A549 (cell line): ENCODE data around the gene ADD1. TPM values are rescaled to one million over a fixed set of nuclear protein-coding genes. Genes with fewer than 3 reads are reported as not detected.

Experiments
- ATAC-seq, 2 experiments: fragments of 200-7000 bp in 1 of 2; fragments of >200 bp in 1 of 2; cut with Nextera tagmentation in 1 of 2; cut with Tn5 transposase in 1 of 2; 3 replicates each; pipeline versions ENCODE4 v1.8.0 to v1.9.1; 2018 to 2020; ENCODE audit warnings: mild to moderate bottlenecking in 1 of 2, moderate library complexity in 1 of 2
- CTCF ChIA-PET: fragments of 300-600 bp; sonication (Branson Sonifier 250); formaldehyde crosslinking; extraction: SDS; loops from one replicate; lab custom pipeline; 2021; ENCODE audit warnings: antibody characterized with exemption, inconsistent platforms; lab: Yijun Ruan, JAX
- POLR2A ChIA-PET: fragments of 350-600 bp; formaldehyde crosslinking; extraction: SDS; loops from one replicate; lab custom pipeline; 2021; ENCODE audit warnings: antibody characterized with exemption, inconsistent platforms; lab: Yijun Ruan, JAX
- DNase-seq, 2 experiments: peaks; one replicate each; pipeline versions ENCODE4 v3.0.0 to v3.0.0-alpha.2; 2011 to 2016; ENCODE audit warnings: low read depth in 1 of 2, low spot score in 1 of 2
- FAIRE-seq: peaks from 2 replicates; lab custom pipeline; 2011; peaks lifted over from hg19 to GRCh38; lab: Jason Lieb, UNC
- H3K27ac ChIP-seq, 2 experiments: fragments of >200 bp; sonication (Bioruptor Twin); formaldehyde crosslinking; 3 replicates each; pipeline ENCODE4 v1.5.1; 2016 to 2017
- H3K4me1 ChIP-seq: fragments of >200 bp; sonication (Bioruptor Twin); formaldehyde crosslinking; 3 replicates; pipeline ENCODE4 v1.6.1; 2016
- H3K4me2 ChIP-seq: fragments of >200 bp; sonication (Bioruptor Twin); formaldehyde crosslinking; 3 replicates; pipeline ENCODE4 v1.6.1; 2016
- H3K4me3 ChIP-seq: fragments of >200 bp; sonication (Bioruptor Twin); formaldehyde crosslinking; 3 replicates; pipeline ENCODE4 v1.5.1; 2016
- H3K9me3 ChIP-seq: fragments of >200 bp; sonication (Bioruptor Twin); formaldehyde crosslinking; 3 replicates; pipeline ENCODE4 v1.6.1; 2016
- EHF ChIP-seq: fragments of 250-450 bp; sonication (Bioruptor Pico); IDR thresholded peaks from 2 replicates; pipeline ENCODE4 v1.5.0; 2020; ENCODE audit warnings: mild to moderate bottlenecking
- ELK1 ChIP-seq: fragments of 150-350 bp; IDR thresholded peaks from 2 replicates; pipeline ENCODE4 v1.6.1; 2014; ENCODE audit warnings: low read depth, mild to moderate bottlenecking, low read length
- EP300 ChIP-seq, 2 experiments: fragments of >200 bp; sonication (Bioruptor Twin); formaldehyde crosslinking; IDR thresholded peaks; 2 replicates in 1 of 2; 3 replicates in 1 of 2; pipeline ENCODE4 v1.6.1; 2016 to 2017
- ESRRA ChIP-seq: fragments of 150-350 bp; IDR thresholded peaks from 2 replicates; pipeline ENCODE4 v1.6.1; 2014; ENCODE audit warnings: mild to moderate bottlenecking, low read length, borderline replicate concordance
- FOSL2 ChIP-seq, 2 experiments: fragments of 450-650 bp in 1 of 2; fragments of >200 bp in 1 of 2; sonication (Bioruptor Twin) in 1 of 2; formaldehyde crosslinking; IDR thresholded peaks; 2 replicates each; pipeline versions ENCODE4 v1.5.0 to v1.6.1; 2016 to 2020; ENCODE audit warnings: mild to moderate bottlenecking in 1 of 2, moderate library complexity in 1 of 2
- HDAC2 ChIP-seq: fragments of 200-600 bp; sonication (generic); IDR thresholded peaks from 2 replicates; pipeline ENCODE4 v1.6.1; 2016
- HEYL ChIP-seq: fragments of 250-450 bp; sonication (Bioruptor Pico); IDR thresholded peaks from 2 replicates; pipeline ENCODE4 v1.8.0; 2021; ENCODE audit warnings: mild to moderate bottlenecking, moderate library complexity
- HMGXB4 ChIP-seq: fragments of 250-450 bp; sonication (Bioruptor Pico); IDR thresholded peaks from 2 replicates; pipeline ENCODE4 v1.5.0; 2021; ENCODE audit warnings: mild to moderate bottlenecking, moderate library complexity, borderline replicate concordance
- JUNB ChIP-seq: fragments of >200 bp; sonication (Bioruptor Twin); formaldehyde crosslinking; IDR thresholded peaks from 2 replicates; pipeline ENCODE4 v1.6.1; 2016
- KDM1A ChIP-seq: fragments of 200-600 bp; sonication (generic); IDR thresholded peaks from 2 replicates; pipeline ENCODE4 v1.6.1; 2016; ENCODE audit warnings: low read depth, mild to moderate bottlenecking
- MAFK ChIP-seq: fragments of 450-650 bp; IDR thresholded peaks from 2 replicates; pipeline ENCODE4 v1.6.1; 2014; ENCODE audit not compliant: partially characterized antibody
- MAZ ChIP-seq: fragments of 150-350 bp; IDR thresholded peaks from 2 replicates; pipeline ENCODE4 v1.6.1; 2014; ENCODE audit warnings: antibody characterized with exemption, low read depth, low read length, borderline replicate concordance
- RAD21 ChIP-seq, 2 experiments: fragments of >200 bp in 1 of 2; sonication (Bioruptor Twin) in 1 of 2; formaldehyde crosslinking in 1 of 2; IDR thresholded peaks in 1 of 2; conservative IDR thresholded peaks in 1 of 2; 2 replicates in 1 of 2; 3 replicates in 1 of 2; pipeline ENCODE4 v1.6.1; 2012 to 2018; ENCODE audit warnings: inconsistent platforms in 1 of 2
- SMC3 ChIP-seq: fragments of >200 bp; sonication (Bioruptor Twin); formaldehyde crosslinking; IDR thresholded peaks from 3 replicates; pipeline ENCODE4 v1.6.1; 2018; ENCODE audit warnings: inconsistent platforms
- SREBF2 ChIP-seq: fragments of 450-650 bp; IDR thresholded peaks from 2 replicates; pipeline ENCODE4 v1.6.1; 2014; ENCODE audit warnings: mild to moderate bottlenecking, moderate library complexity
- TFCP2L1 ChIP-seq: fragments of 250-450 bp; sonication (Bioruptor Pico); IDR thresholded peaks from 2 replicates; pipeline ENCODE4 v1.5.0; 2021; ENCODE audit warnings: mild to moderate bottlenecking
- TP53 ChIP-seq: fragments of 250-450 bp; sonication (Bioruptor Pico); IDR thresholded peaks from 2 replicates; pipeline ENCODE4 v1.5.0; 2021; ENCODE audit warnings: mild to moderate bottlenecking, moderate library complexity
- ZC3H11A ChIP-seq: fragments of 450-650 bp; IDR thresholded peaks from 2 replicates; pipeline ENCODE4 v1.6.1; 2014; ENCODE audit warnings: antibody characterized with exemption, mild to moderate bottlenecking
- WGBS: methylation state at CpG from one replicate; pipeline ENCODE4 v1.1.6; 2017; ENCODE audit errors: missing lambda C conversion rate; 5-methylcytosine and 5-hydroxymethylcytosine counted together
- polyA plus RNA-seq, 4 experiments: library from polyadenylated mRNA; depleted of rRNA in 3 of 4; stranded (reverse); fragments of >200 nt; fragmentation: RNase III in 1 of 4; extraction: RNeasy Plus Mini Kit Qiagen cat#74134 plus additional on column Dnase treatment in 1 of 4; gene quantifications; 2 replicates in 3 of 4; 3 replicates in 1 of 4; pipeline ENCODE4 v1.2.3, GENCODE V29; 2011 to 2017
- TF ChIP-seq, protein P1 (sequence below): IDR thresholded peaks from 2 replicates; pipeline ENCODE4 v1.6.1; 2012; ENCODE audit warnings: low read depth, borderline replicate concordance
- TF ChIP-seq, protein P2 (sequence below): fragments of 200-600 bp; sonication (generic); IDR thresholded peaks from 2 replicates; pipeline ENCODE4 v1.6.1; 2016; ENCODE audit warnings: antibody characterized with exemption, mild to moderate bottlenecking, moderate library complexity

ADD1 gene
- polyA plus RNA-seq, 2 of the 4 experiments (the other 2 are of a cell fraction), result 59.7 to 60.3 TPM

- TF ChIP-seq HMGXB4 (CRISPR knock-in tag) (no peak), ZC3H11A (no peak), EHF (CRISPR knock-in tag) (no peak), HEYL (CRISPR knock-in tag) (no peak)
These were observed 28.3 kb downstream of the ADD1 start (continued) for GRCh38 chr4:2871911-2872310.

DNA sequence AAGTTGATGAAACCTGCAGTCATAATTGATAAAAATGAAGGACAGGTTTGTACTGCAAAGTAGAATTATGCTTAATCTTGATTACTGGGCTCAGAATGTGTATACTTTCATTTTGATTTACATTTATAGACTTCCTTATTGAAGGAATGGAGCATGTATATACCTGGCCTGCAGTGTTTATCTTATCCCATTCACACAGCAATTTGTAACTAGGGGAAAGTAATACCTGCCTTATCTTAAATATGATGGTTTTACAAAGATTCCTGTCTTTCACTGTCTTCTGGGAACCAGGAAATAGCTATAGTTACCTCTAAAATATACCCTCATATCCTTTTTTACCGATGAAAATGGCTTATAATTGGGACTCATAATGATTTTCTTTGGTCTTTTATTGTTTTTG is 29.7 kb downstream of the ADD1 start:
- H3K4me1 ChIP-seq, result peaks cover 21% of the 10 kb centered on the region; the same call in 2 of the 3 replicates
- H3K9me3 ChIP-seq, result no peaks in the 10 kb centered on the region
- H3K4me2 ChIP-seq, result no peak overlapping the region
- TF ChIP-seq FOSL2 (IDR thresholded peaks at IDR 0.05) (no peak), FOSL2 (CRISPR knock-in tag; IDR thresholded peaks at IDR 0.05) (no peak), RAD21 (conservative IDR thresholded peaks at IDR 0.05 in 1 of 2, IDR thresholded peaks at IDR 0.05 in 1 of 2) (no peak), MAFK (no peak), SMC3 (no peak)
- TF ChIP-seq, protein P1, sequence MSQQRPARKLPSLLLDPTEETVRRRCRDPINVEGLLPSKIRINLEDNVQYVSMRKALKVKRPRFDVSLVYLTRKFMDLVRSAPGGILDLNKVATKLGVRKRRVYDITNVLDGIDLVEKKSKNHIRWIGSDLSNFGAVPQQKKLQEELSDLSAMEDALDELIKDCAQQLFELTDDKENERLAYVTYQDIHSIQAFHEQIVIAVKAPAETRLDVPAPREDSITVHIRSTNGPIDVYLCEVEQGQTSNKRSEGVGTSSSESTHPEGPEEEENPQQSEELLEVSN, result no peak
- FAIRE-seq (no peak), ATAC-seq (no peak), DNase-seq (no peak)
- WGBS, result 96% methylated on average over 1 of the region's 1 CpG
- ChIA-PET CTCF (interaction anchor here (1.6 kb wide), 1 partner anchor 109 kb away, joined by 4 read pairs; no protein-coding TSS in a partner anchor), POLR2A (no interaction called here)
- no peak overlapping the region for H3K4me3 ChIP-seq
- no peak overlapping the region for H3K27ac ChIP-seq

DNA sequence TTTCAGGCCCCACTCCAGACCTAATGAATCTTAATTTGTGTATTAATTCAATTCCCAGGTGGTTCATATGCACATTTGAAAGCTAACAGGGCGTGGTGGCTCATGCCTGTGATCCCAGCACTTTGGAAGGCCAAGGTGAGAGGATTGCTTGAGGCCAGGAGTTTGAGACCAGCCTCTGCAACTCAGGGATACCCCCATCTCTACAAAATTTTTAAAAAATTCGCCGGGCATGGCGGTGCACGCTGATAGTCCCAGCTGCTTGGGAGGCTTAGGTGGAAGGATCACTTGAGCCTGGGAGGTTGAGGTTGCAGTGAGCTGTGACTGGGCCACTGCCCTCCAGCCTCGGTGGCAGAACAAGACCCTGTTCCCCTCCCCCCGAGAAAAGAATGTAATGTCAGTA is 31.2 kb downstream of the ADD1 start:
- Histone ChIP-seq H3K27ac (no peak overlapping the region), H3K4me2 (no peak overlapping the region)
- CTCF ChIA-PET, result no interaction called here
- no peak for TF ChIP-seq HDAC2
- TF ChIP-seq JUNB, result no peak
- TF ChIP-seq KDM1A, result no peak
- TF ChIP-seq SREBF2, result no peak
- no peak for TF ChIP-seq EP300 (IDR thresholded peaks at IDR 0.05)
- TF ChIP-seq TP53 (CRISPR knock-in tag), result no peak
- TF ChIP-seq, protein P2, sequence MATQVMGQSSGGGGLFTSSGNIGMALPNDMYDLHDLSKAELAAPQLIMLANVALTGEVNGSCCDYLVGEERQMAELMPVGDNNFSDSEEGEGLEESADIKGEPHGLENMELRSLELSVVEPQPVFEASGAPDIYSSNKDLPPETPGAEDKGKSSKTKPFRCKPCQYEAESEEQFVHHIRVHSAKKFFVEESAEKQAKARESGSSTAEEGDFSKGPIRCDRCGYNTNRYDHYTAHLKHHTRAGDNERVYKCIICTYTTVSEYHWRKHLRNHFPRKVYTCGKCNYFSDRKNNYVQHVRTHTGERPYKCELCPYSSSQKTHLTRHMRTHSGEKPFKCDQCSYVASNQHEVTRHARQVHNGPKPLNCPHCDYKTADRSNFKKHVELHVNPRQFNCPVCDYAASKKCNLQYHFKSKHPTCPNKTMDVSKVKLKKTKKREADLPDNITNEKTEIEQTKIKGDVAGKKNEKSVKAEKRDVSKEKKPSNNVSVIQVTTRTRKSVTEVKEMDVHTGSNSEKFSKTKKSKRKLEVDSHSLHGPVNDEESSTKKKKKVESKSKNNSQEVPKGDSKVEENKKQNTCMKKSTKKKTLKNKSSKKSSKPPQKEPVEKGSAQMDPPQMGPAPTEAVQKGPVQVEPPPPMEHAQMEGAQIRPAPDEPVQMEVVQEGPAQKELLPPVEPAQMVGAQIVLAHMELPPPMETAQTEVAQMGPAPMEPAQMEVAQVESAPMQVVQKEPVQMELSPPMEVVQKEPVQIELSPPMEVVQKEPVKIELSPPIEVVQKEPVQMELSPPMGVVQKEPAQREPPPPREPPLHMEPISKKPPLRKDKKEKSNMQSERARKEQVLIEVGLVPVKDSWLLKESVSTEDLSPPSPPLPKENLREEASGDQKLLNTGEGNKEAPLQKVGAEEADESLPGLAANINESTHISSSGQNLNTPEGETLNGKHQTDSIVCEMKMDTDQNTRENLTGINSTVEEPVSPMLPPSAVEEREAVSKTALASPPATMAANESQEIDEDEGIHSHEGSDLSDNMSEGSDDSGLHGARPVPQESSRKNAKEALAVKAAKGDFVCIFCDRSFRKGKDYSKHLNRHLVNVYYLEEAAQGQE, result no peak
- no peak for TF ChIP-seq MAZ
- no peak for TF ChIP-seq ELK1
- TF ChIP-seq ESRRA, result no peak
- no peak for TF ChIP-seq TFCP2L1 (CRISPR knock-in tag)
- TF ChIP-seq, all 56 proteins: peak for 0
- Histone ChIP-seq H3K9me3 (no peaks in the 10 kb centered on the region), H3K4me1 (peaks cover 13% of the 10 kb centered on the region; the same call in 2 of the 3 replicates), H3K4me3 (no peak overlapping the region)
- ATAC-seq, result no peak
- no peak for FAIRE-seq
- POLR2A ChIA-PET, result no interaction called here
- DNase-seq, result no peak
- WGBS, result 91% methylated on average over 7 of the region's 7 CpGs
